AG04449 (cell line): ENCODE measurements around the gene ACOT13.
"Not testable (repeated sequence)": the region's sequence is repeated elsewhere in the genome, so short reads cannot be mapped to it uniquely, and the experiment has no call there.

ENCODE experiments used
- CTCF ChIA-PET: fragments of 350-600 bp; formaldehyde crosslinking; extraction: SDS; loops from one replicate; lab custom pipeline; 2021; ENCODE audit warnings: antibody characterized with exemption; lab: Yijun Ruan, JAX
- POLR2A ChIA-PET: fragments of 400-600, 350-600 bp; formaldehyde crosslinking; extraction: SDS; loops from one replicate; lab custom pipeline; 2020; ENCODE audit warnings: antibody characterized with exemption, inconsistent platforms; lab: Yijun Ruan, JAX
- DNase-seq: peaks from one replicate; pipeline ENCODE4 v3.0.0-alpha.2; 2010; ENCODE audit warnings: low read depth, low spot score
- H3K4me3 ChIP-seq: 2 replicates; pipeline ENCODE4 v1.5.1; 2011; ENCODE audit warnings: low read depth, mild to moderate bottlenecking, control low read depth, low read length
- CTCF ChIP-seq: IDR thresholded peaks from one replicate; pipeline ENCODE4 v1.5.1; 2011; ENCODE audit warnings: mild to moderate bottlenecking, moderate library complexity, low read length, control low read depth, inconsistent platforms; ENCODE audit not compliant: insufficient read depth; ENCODE audit errors: missing control alignments

The ACOT13 gene

GRCh38 chr6:24742216-24742738 is 75.4 kb downstream of the ACOT13 start:
- H3K4me3 ChIP-seq: no peak overlapping the region
- POLR2A ChIA-PET: interaction anchor here (0.9 kb wide), 1 partner anchor 40 kb away, joined by 3 read pairs; no protein-coding TSS in a partner anchor
- no peak for TF ChIP-seq CTCF
- DNase-seq: no peak
- CTCF ChIA-PET: interaction anchor here (1.1 to 1.4 kb wide), 3 partner anchors 9 to 329 kb away, joined by 3 to 4 read pairs (median 4); no protein-coding TSS in a partner anchor

GRCh38 chr6:24743265-24743943 is 76.5 kb downstream of the ACOT13 start:
- CTCF ChIA-PET: interaction anchor here (1.1 to 1.4 kb wide), 3 partner anchors 10 to 328 kb away, joined by 3 to 4 read pairs (median 4); no protein-coding TSS in a partner anchor
- peak overlapping the region; percentile 40 for H3K4me3 ChIP-seq
- TF ChIP-seq CTCF: no peak
- DNase-seq: peak; percentile 90
- POLR2A ChIA-PET: interaction anchor here (0.7 to 1.4 kb wide), 5 partner anchors 11 to 41 kb away, joined by 3 to 13 read pairs (median 3); partner anchors contain the start of gene C6orf62

DNA sequence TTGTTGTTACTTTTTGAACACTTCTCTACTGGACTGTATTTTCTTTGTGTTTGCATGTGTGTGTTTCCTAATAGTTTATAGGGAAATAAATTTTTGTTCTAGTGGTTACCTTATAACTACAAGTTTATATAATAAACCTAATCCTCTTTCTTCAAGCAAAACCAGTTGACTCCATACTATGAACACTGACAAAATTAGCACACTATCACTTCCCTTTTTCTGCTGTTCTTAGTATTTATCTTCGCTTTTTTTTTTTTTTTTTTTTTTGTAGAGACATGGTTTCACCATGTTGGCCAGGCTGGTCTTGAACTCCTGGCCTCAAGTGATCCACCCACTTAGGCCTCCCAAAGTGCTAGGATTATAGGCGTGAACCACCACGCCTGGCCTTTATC is 77.1 kb downstream of the ACOT13 start:
- no peak for DNase-seq
- H3K4me3 ChIP-seq: no peak overlapping the region
- POLR2A ChIA-PET: interaction anchor here (1.4 kb wide), 1 partner anchor 22 kb away, joined by 13 read pairs; no protein-coding TSS in a partner anchor
- TF ChIP-seq CTCF: no peak
- CTCF ChIA-PET: no interaction called here

DNA sequence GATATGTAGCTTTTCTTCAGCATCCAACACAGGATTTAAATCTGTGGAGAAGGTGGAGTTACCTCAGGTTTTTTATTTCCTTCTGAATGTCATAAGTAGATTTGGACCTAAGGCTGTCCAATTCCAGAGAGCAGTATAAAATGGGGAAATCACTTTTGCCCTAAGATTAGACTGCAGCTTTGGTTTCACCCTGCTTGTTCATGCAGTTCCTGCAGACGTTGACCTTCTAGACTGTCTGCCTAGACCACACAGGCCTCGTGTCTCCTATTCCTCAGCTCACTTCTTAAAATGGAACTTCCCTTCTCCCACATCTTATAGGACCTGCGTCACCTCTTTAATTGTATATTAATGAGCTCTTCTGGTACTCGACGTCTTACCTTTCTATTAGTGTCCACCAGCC is 78.0 kb downstream of the ACOT13 start:
- CTCF ChIA-PET: interaction anchor here (1.0 kb wide), 1 partner anchor 326 kb away, joined by 3 read pairs; no protein-coding TSS in a partner anchor
- TF ChIP-seq CTCF: no peak
- POLR2A ChIA-PET: interaction anchor here (0.9 kb wide), 1 partner anchor 31 kb away, joined by 3 read pairs; no protein-coding TSS in a partner anchor
- H3K4me3 ChIP-seq: no peak overlapping the region
- DNase-seq: no peak

DNA sequence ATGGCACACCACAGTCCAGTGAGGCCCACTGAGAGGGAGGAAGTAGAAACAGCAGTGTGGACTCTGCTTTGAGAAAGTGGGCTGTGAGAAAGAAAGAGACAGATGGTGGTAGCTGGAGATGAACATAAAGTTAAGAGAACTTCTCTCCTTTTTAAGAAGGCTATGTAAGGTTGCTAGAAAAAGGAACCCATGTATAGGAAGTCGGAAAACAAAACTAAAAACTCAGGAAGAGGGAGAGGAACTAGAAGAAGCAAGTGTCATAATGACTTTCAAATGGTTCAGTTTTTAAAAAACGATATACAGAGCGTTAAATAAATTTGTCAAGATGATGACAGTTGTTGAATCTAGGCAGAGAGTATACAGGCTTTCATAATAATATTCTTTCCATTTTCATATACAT is 82.4 kb downstream of the ACOT13 start:
- POLR2A ChIA-PET: no interaction called here

GRCh38 chr6:24750878-24751277 is 84.0 kb downstream of the ACOT13 start:
- H3K4me3 ChIP-seq, CTCF ChIA-PET, POLR2A ChIA-PET, DNase-seq: not testable (repeated sequence)

More for the DNA sequence above, 82.4 kb downstream of the ACOT13 start:
- DNase-seq: no peak
- CTCF ChIA-PET: no interaction called here
- no peak for TF ChIP-seq CTCF
- no peak overlapping the region for H3K4me3 ChIP-seq
